C4-2B (cell line): Measurements from ENCODE around the gene SNX5.

Experiments
- H3K27ac ChIP-seq: fragments of 450-650 bp; 2 replicates; pipeline ENCODE4 v1.5.1; 2017
- CTCF ChIP-seq: fragments of 450-650 bp; conservative IDR thresholded peaks from 2 replicates; pipeline ENCODE4 v1.5.1; 2017; ENCODE audit warnings: mild to moderate bottlenecking
- ZFX ChIP-seq: fragments of 450-650 bp; IDR thresholded peaks from 2 replicates; pipeline ENCODE4 v1.6.1; 2017

SNX5 gene

GRCh38 chr20:17896771-17897369, 71.7 kb downstream of the SNX5 start:
- TF ChIP-seq CTCF (no peak), ZFX (no peak)
- H3K27ac ChIP-seq, result no peak overlapping the region

- H3K27ac ChIP-seq, result no peak overlapping the region
Observed at GRCh38 chr20:17896193-17896723, 72.3 kb downstream of the SNX5 start.

GRCh38 chr20:17895641-17896171, 72.9 kb downstream of the SNX5 start:
- H3K27ac ChIP-seq, result no peak overlapping the region
- TF ChIP-seq ZFX (no peak), CTCF (no peak)

More at GRCh38 chr20:17896193-17896723, 72.3 kb downstream of the SNX5 start:
- TF ChIP-seq CTCF, result no peak
- no peak for TF ChIP-seq ZFX

GRCh38 chr20:17893445-17893844, 75.1 kb downstream of the SNX5 start:
- no peak overlapping the region for H3K27ac ChIP-seq
- TF ChIP-seq CTCF (no peak), ZFX (no peak)

GRCh38 chr20:17892189-17892938, 76.2 kb downstream of the SNX5 start:
- no peak for TF ChIP-seq ZFX
- TF ChIP-seq CTCF, result no peak
- H3K27ac ChIP-seq, result no peak overlapping the region
